ENCODE data around the gene CACNA1F.

DNA sequence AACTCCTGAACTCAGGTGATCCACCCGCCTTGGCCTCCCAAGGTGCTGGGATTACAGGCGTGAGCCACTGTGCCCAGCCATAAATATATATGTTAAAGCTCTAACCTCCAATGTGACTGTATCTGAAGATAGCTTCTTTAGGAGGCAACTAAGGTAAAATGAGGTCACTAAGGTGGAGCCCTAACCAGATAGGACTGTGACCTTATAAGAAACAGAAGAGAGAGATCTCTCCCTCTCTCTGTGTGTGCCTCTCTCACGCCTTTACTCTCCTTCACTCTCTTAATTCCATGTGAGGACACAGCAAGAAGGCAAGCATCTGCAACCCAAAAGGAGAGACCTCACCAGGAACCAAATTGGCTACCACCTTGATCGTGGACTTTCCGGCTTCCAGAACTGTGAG lies 71.5 kb downstream of the CACNA1F start:
- TF ChIP-seq CTCF (IDR thresholded peaks at IDR 0.05; ENCODE audit: low read length) = no peak
- TF ChIP-seq EZH2 (IDR thresholded peaks at IDR 0.05; ENCODE audit: borderline replicate concordance, low read length) = no peak

All from OCI-LY1 (cell line).